SU-DHL-6 (cell line): ENCODE results near the gene PRDM13.

Experiments used
- EZH2phosphoT487 ChIP-seq: fragments of 200-600 bp; sonication (generic), shearing (Covaris generic); conservative IDR thresholded peaks from 2 replicates; pipeline ENCODE4 v1.6.1; 2018; ENCODE audit warnings: mild to moderate bottlenecking, antibody characterized with exemption, low read length, moderate library complexity, mixed read lengths
- TF ChIP-seq, protein P1 (sequence below): fragments of 200-600 bp; sonication (generic); IDR thresholded peaks from one replicate; pipeline ENCODE4 v1.5.1; 2017; ENCODE audit warnings: antibody characterized with exemption, mild to moderate bottlenecking, low read length, moderate library complexity; ENCODE audit not compliant: insufficient read depth, poor library complexity, severe bottlenecking

DNA sequence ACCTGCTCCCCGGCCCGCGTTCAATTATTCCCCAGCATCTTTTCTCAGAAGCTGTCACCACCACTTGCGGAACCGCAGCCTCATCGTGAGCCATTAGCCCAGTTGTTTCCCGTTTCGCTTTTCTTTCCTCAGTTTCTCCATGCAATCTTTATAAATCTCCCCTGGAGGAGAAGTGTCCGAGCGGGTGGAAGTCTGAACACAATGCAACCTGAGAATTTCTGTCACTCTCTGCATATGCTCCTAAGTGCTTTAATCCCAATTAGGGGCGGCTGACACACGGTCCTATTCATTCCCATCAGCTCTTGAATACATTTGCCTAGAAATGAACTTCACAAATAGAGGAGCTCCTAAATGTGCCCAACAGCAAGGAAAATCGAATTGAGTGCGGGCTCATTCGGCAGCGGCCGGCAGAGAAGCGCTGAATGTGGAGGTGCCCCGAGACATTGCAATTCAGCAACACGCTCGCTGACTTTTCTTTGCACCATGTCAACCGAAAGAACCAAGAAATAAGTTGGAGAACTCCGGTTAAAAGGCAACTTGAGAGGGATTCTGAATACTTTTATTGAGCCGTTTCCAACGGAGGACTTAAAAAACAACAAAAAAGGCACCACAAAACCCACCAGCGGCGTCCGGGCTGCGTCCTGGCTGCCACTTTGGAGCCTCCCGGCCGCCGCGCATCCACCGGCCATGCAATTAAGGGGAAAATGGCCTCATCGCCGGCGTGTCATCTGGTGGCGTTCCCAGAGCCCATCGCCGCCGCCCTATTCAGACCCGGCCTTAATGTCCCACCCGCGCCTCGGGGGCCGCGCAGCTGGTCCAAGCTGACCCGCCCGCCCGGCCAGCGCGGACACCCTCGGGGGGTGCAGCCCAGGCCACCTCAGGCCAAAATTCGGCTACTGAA lies 3.9 kb upstream of the PRDM13 start:
- TF ChIP-seq, protein P1, sequence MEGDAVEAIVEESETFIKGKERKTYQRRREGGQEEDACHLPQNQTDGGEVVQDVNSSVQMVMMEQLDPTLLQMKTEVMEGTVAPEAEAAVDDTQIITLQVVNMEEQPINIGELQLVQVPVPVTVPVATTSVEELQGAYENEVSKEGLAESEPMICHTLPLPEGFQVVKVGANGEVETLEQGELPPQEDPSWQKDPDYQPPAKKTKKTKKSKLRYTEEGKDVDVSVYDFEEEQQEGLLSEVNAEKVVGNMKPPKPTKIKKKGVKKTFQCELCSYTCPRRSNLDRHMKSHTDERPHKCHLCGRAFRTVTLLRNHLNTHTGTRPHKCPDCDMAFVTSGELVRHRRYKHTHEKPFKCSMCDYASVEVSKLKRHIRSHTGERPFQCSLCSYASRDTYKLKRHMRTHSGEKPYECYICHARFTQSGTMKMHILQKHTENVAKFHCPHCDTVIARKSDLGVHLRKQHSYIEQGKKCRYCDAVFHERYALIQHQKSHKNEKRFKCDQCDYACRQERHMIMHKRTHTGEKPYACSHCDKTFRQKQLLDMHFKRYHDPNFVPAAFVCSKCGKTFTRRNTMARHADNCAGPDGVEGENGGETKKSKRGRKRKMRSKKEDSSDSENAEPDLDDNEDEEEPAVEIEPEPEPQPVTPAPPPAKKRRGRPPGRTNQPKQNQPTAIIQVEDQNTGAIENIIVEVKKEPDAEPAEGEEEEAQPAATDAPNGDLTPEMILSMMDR, result no peak
- TF ChIP-seq EZH2phosphoT487, result no peak
